ENCODE data around the gene UBE2H. TPM values are rescaled to one million over a fixed set of nuclear protein-coding genes. Genes with fewer than 3 reads are reported as not detected.

UBE2H gene
- total RNA-seq, 1 donor, result 69.1 TPM

DNA sequence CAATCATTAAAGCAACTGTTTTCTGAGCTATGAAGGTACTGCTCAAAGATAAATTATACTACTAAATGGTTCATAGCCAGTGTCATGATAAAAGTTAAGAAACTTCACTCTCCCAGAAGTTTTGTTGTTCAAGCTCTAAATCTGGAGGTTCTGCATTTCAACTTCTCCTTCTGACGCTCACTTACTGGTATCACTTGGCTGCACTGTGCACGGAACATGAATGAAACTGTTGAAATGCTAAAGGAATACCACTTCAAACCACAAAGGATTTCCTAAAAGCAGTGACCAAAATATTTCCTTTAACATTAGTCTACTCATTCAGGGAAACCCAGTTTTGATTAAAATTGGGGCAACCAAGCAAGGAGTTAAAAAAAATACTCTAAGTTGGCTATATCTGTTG is 93.6 kb downstream of the UBE2H start:
- TF ChIP-seq, protein P1, sequence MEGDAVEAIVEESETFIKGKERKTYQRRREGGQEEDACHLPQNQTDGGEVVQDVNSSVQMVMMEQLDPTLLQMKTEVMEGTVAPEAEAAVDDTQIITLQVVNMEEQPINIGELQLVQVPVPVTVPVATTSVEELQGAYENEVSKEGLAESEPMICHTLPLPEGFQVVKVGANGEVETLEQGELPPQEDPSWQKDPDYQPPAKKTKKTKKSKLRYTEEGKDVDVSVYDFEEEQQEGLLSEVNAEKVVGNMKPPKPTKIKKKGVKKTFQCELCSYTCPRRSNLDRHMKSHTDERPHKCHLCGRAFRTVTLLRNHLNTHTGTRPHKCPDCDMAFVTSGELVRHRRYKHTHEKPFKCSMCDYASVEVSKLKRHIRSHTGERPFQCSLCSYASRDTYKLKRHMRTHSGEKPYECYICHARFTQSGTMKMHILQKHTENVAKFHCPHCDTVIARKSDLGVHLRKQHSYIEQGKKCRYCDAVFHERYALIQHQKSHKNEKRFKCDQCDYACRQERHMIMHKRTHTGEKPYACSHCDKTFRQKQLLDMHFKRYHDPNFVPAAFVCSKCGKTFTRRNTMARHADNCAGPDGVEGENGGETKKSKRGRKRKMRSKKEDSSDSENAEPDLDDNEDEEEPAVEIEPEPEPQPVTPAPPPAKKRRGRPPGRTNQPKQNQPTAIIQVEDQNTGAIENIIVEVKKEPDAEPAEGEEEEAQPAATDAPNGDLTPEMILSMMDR (IDR thresholded peaks at IDR 0.05; ENCODE audit: insufficient read depth, low read depth, low read length), result no peak
- DNase-seq (ENCODE audit: low read depth), result no peak

GRCh38 chr7:129858490-129858889 is 94.3 kb downstream of the UBE2H start:
- DNase-seq (ENCODE audit: low read depth), result no peak
- TF ChIP-seq, protein P1 (IDR thresholded peaks at IDR 0.05; ENCODE audit: insufficient read depth, low read depth, low read length), result no peak
- H3K4me3 ChIP-seq (ENCODE audit: low read depth, low read length), result no peak overlapping the region

More for the DNA sequence above, 93.6 kb downstream of the UBE2H start:
- no peak overlapping the region for H3K4me3 ChIP-seq (ENCODE audit: low read depth, low read length)

GRCh38 chr7:129857313-129857712 is 95.4 kb downstream of the UBE2H start:
- H3K4me3 ChIP-seq (ENCODE audit: low read depth, low read length), result no peak overlapping the region
- TF ChIP-seq, protein P1 (IDR thresholded peaks at IDR 0.05; ENCODE audit: insufficient read depth, low read depth, low read length), result no peak
- DNase-seq (ENCODE audit: low read depth), result no peak

GRCh38 chr7:129855935-129856717 is 96.6 kb downstream of the UBE2H start:
- TF ChIP-seq, protein P1 (IDR thresholded peaks at IDR 0.05; ENCODE audit: insufficient read depth, low read depth, low read length), result no peak
- H3K4me3 ChIP-seq (ENCODE audit: low read depth, low read length), result no peak overlapping the region
- no peak for DNase-seq (ENCODE audit: low read depth)

DNA sequence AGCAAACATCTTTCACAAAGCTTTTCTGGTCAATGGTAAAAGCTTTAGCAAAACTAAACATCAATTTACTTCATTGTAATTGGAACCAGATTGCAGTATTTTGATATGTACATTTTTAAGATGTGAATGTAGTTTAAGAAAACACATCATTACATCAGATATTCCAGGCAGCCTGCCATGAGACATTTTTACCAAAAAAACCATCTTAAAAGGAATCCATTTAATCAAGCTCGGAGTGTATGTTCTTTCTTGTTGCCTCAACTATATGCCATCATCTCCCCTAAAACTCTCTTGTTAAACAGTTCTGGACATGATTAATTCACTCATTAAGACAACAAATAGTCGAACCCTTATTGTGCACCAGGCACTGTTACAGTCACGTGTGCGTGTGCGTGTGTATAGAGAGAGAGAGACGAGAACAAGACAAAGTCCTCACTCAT is 97.5 kb downstream of the UBE2H start:
- DNase-seq (ENCODE audit: low read depth), result peak; percentile 90
- TF ChIP-seq, protein P1 (IDR thresholded peaks at IDR 0.05; ENCODE audit: insufficient read depth, low read depth, low read length), result no peak
- H3K4me3 ChIP-seq (ENCODE audit: low read depth, low read length), result no peak overlapping the region

- DNase-seq (ENCODE audit: low read depth), result no peak
- TF ChIP-seq, protein P1 (IDR thresholded peaks at IDR 0.05; ENCODE audit: insufficient read depth, low read depth, low read length), result no peak
- no peak overlapping the region for H3K4me3 ChIP-seq (ENCODE audit: low read depth, low read length)
These were observed 98.4 kb downstream of the UBE2H start for GRCh38 chr7:129854401-129854800.

All from fibroblast of villous mesenchyme (primary cell).